HCT116 (cell line): ENCODE measurements around the gene CD34. TPM values are rescaled to one million over a fixed set of nuclear protein-coding genes. Genes with fewer than 3 reads are reported as not detected.

ENCODE experiments used
- ATAC-seq: fragments of 200-7000 bp; cut with Tn5 transposase; 2 replicates; pipeline ENCODE4 v1.9.1; 2020; ENCODE audit warnings: mild to moderate bottlenecking, moderate library complexity
- BruUV-seq: library from RNA; stranded (reverse); fragments of 400-500 nt; replicated peaks from 2 replicates; lab custom pipeline; 2021; lab: Mats Ljungman, UMichigan
- CTCF ChIA-PET: fragments of 300-600 bp; sonication (Branson Sonifier 250); formaldehyde crosslinking; loops from one replicate; lab custom pipeline; 2021; ENCODE audit warnings: antibody characterized with exemption; lab: Charles Lee
- POLR2A ChIA-PET: fragments of 300-600, 350-600 bp; sonication (Branson Sonifier 250); formaldehyde crosslinking; loops from one replicate; lab custom pipeline; 2021; ENCODE audit warnings: antibody characterized with exemption; lab: Charles Lee
- RAD21 ChIA-PET, 2 experiments: fragments of 300-600 bp; sonication (Branson Sonifier 250); formaldehyde crosslinking; loops; one replicate each; lab custom pipeline; 2023; ENCODE audit warnings: low total read pairs in 2 of 2; ENCODE audit not compliant: uncharacterized antibody in 2 of 2, unreplicated experiment in 2 of 2, low non-redundant PET in 1 of 2; lab: Charles Lee
- DNase-seq: peaks from one replicate; pipeline ENCODE4 v3.0.0-alpha.2; 2010; ENCODE audit warnings: low read depth, low spot score
- H2AFZ ChIP-seq: fragments of 200-600 bp; shearing (Covaris generic), sonication (generic); 2 replicates; pipeline ENCODE4 v1.6.1; 2017; ENCODE audit warnings: low read depth, mixed run types, mixed read lengths, antibody characterized with exemption, low read length; ENCODE audit not compliant: poor library complexity, severe bottlenecking
- H3K27ac ChIP-seq: 2 replicates; pipeline ENCODE4 v1.5.1; 2012; ENCODE audit warnings: low read depth, low read length
- H3K27me3 ChIP-seq: fragments of 200-600 bp; sonication (generic); 2 replicates; pipeline ENCODE4 v1.6.1; 2016; ENCODE audit warnings: mixed run types, low read length, mixed read lengths; ENCODE audit not compliant: insufficient read depth
- H3K36me3 ChIP-seq, 2 experiments: fragments of 200-500 bp in 1 of 2; fragments of 200-600 bp in 1 of 2; sonication (Bioruptor generic) in 1 of 2; sonication (generic) in 1 of 2; 2 replicates each; pipeline versions ENCODE4 v1.5.1 to v1.6.1; 2014 to 2016; ENCODE audit warnings: low read length in 2 of 2, inconsistent platforms in 1 of 2, mixed read lengths in 1 of 2, mixed run types in 1 of 2; ENCODE audit not compliant: insufficient read depth in 2 of 2, control insufficient read depth in 1 of 2
- H3K4me1 ChIP-seq, 2 experiments: fragments of 200-600 bp in 1 of 2; sonication (generic) in 1 of 2; 2 replicates each; pipeline versions ENCODE4 v1.5.1 to v1.6.1; 2012 to 2017; ENCODE audit warnings: low read length in 2 of 2, inconsistent platforms in 1 of 2, mild to moderate bottlenecking in 1 of 2, mixed read lengths in 1 of 2, mixed run types in 1 of 2, moderate library complexity in 1 of 2; ENCODE audit not compliant: insufficient read depth in 2 of 2, control insufficient read depth in 1 of 2
- H3K4me2 ChIP-seq: fragments of 200-600 bp; sonication (generic); 2 replicates; pipeline ENCODE4 v1.6.1; 2017; ENCODE audit warnings: mixed run types, low read length, mixed read lengths
- H3K4me3 ChIP-seq, 2 experiments: fragments of 200-600 bp in 1 of 2; sonication (generic) in 1 of 2; replicated peaks in 1 of 2; 2 replicates each; pipeline ENCODE4 v1.5.1; 2011 to 2016; ENCODE audit warnings: low read length in 2 of 2, control low read depth in 1 of 2, low read depth in 1 of 2, mild to moderate bottlenecking in 1 of 2, mixed read lengths in 1 of 2, mixed run types in 1 of 2
- H3K79me2 ChIP-seq: fragments of 200-600 bp; sonication (generic); 2 replicates; pipeline ENCODE4 v1.6.1; 2017; ENCODE audit warnings: mild to moderate bottlenecking, mixed run types, low read length, moderate library complexity, mixed read lengths; ENCODE audit not compliant: insufficient read depth
- H3K9ac ChIP-seq: fragments of 200-600 bp; sonication (generic); 2 replicates; pipeline ENCODE4 v1.6.1; 2016; ENCODE audit warnings: low read length, mixed read lengths
- H3K9me2 ChIP-seq: fragments of 200-600 bp; sonication (generic), shearing (Covaris generic); 2 replicates; pipeline ENCODE4 v1.6.1; 2017; ENCODE audit warnings: mixed run types, mild to moderate bottlenecking, moderate library complexity; ENCODE audit not compliant: insufficient read depth
- H3K9me3 ChIP-seq, 2 experiments: fragments of 200-500 bp in 1 of 2; fragments of 200-600 bp in 1 of 2; sonication (Bioruptor generic) in 1 of 2; sonication (generic) in 1 of 2; 2 replicates each; pipeline ENCODE4 v1.6.1; 2014 to 2017; ENCODE audit warnings: low read length in 2 of 2, mixed read lengths in 2 of 2, inconsistent platforms in 1 of 2, low read depth in 1 of 2, mild to moderate bottlenecking in 1 of 2, mixed run types in 1 of 2, moderate library complexity in 1 of 2; ENCODE audit not compliant: control insufficient read depth in 1 of 2, insufficient read depth in 1 of 2
- H4K20me1 ChIP-seq: fragments of 200-600 bp; sonication (generic), shearing (Covaris generic); 2 replicates; pipeline ENCODE4 v1.6.1; 2017; ENCODE audit warnings: mixed run types, mild to moderate bottlenecking, moderate library complexity; ENCODE audit not compliant: insufficient read depth
- CBX3 ChIP-seq: IDR thresholded peaks from 2 replicates; pipeline ENCODE4 v1.6.1; 2012; ENCODE audit warnings: low read depth
- CEBPB ChIP-seq: IDR thresholded peaks from 2 replicates; pipeline ENCODE4 v1.6.1; 2012; ENCODE audit warnings: low read depth
- EGR1 ChIP-seq: IDR thresholded peaks from 2 replicates; pipeline ENCODE4 v1.6.1; 2012; ENCODE audit warnings: low read depth
- ELF1 ChIP-seq: IDR thresholded peaks from 2 replicates; pipeline ENCODE4 v1.6.1; 2012; ENCODE audit warnings: low read depth, borderline replicate concordance
- EZH2 ChIP-seq: fragments of 200-600 bp; sonication (generic); IDR thresholded peaks from 2 replicates; pipeline ENCODE4 v1.6.1; 2017; ENCODE audit warnings: antibody characterized with exemption, mixed run types
- EZH2phosphoT487 ChIP-seq: fragments of 200-600 bp; IDR thresholded peaks from 2 replicates; pipeline ENCODE4 v1.6.1; 2018; ENCODE audit warnings: antibody characterized with exemption, borderline replicate concordance
- FOSL1 ChIP-seq: IDR thresholded peaks from 2 replicates; pipeline ENCODE4 v1.6.1; 2012; ENCODE audit warnings: low read depth
- POLR2A ChIP-seq: IDR thresholded peaks from 2 replicates; pipeline ENCODE4 v1.7.0; 2011; ENCODE audit warnings: borderline replicate concordance; ENCODE audit not compliant: insufficient read depth, insufficient read length; ENCODE audit errors: extremely low read depth
- POLR2AphosphoS5 ChIP-seq: IDR thresholded peaks from 2 replicates; pipeline ENCODE4 v1.6.1; 2011; ENCODE audit warnings: mild to moderate bottlenecking, low read depth, low read length, moderate library complexity
- RAD21 ChIP-seq: IDR thresholded peaks from 2 replicates; pipeline ENCODE4 v1.6.1; 2012; ENCODE audit warnings: low read depth, mild to moderate bottlenecking
- SIN3A ChIP-seq: IDR thresholded peaks from 2 replicates; pipeline ENCODE4 v1.6.1; 2012; ENCODE audit warnings: low read depth
- SP1 ChIP-seq: IDR thresholded peaks from 2 replicates; pipeline ENCODE4 v1.6.1; 2012; ENCODE audit warnings: low read depth
- SRF ChIP-seq: IDR thresholded peaks from 2 replicates; pipeline ENCODE4 v1.6.1; 2012; ENCODE audit warnings: low read depth
- TCF7L2 ChIP-seq: IDR thresholded peaks from 2 replicates; pipeline ENCODE4 v1.7.0; 2011; ENCODE audit warnings: borderline replicate concordance, inconsistent platforms; ENCODE audit not compliant: insufficient read depth, insufficient read length; ENCODE audit errors: extremely low read depth
- YY1 ChIP-seq: IDR thresholded peaks from 2 replicates; pipeline ENCODE4 v1.6.1; 2011; ENCODE audit warnings: low read length, low read depth, moderate library complexity, mild to moderate bottlenecking; ENCODE audit not compliant: insufficient replicate concordance; ENCODE audit errors: extremely low read depth
- ZFX ChIP-seq: fragments of 450-650 bp; IDR thresholded peaks from 2 replicates; pipeline ENCODE4 v1.6.1; 2017
- ZNF274 ChIP-seq: fragments of 200-500 bp; sonication (Bioruptor generic); IDR thresholded peaks from 2 replicates; pipeline ENCODE4 v1.6.1; 2014; ENCODE audit warnings: mild to moderate bottlenecking, low read depth, low read length, inconsistent platforms
- intact Hi-C: fragments of 100-400 bp; cut with micrococcal nuclease; formaldehyde crosslinking; loops from 2 replicates; pipeline ENCODE4 v1.10.0; 2022
- total RNA-seq: library from RNA; stranded (reverse); gene quantifications from one replicate; pipeline ENCODE4 v1.2.1, GENCODE V29; 2021; ENCODE audit not compliant: unreplicated experiment
- TF ChIP-seq, protein P1 (sequence below): IDR thresholded peaks from 2 replicates; pipeline ENCODE4 v1.6.1; 2012
- TF ChIP-seq, protein P2 (sequence below): IDR thresholded peaks from 2 replicates; pipeline ENCODE4 v1.6.1; 2012
- TF ChIP-seq, protein P3 (sequence below), 3 experiments: fragments of 200-600 bp in 1 of 3; sonication (generic) in 1 of 3; IDR thresholded peaks in 2 of 3; conservative IDR thresholded peaks in 1 of 3; 2 replicates each; pipeline ENCODE4 v1.5.1; 2012 to 2017; ENCODE audit warnings: low read depth in 2 of 3, low read length in 2 of 3, antibody characterized with exemption in 1 of 3, borderline replicate concordance in 1 of 3, control low read depth in 1 of 3, mild to moderate bottlenecking in 1 of 3, mixed read lengths in 1 of 3, mixed run types in 1 of 3, moderate library complexity in 1 of 3; ENCODE audit not compliant: insufficient read depth in 1 of 3
- TF ChIP-seq, protein P4 (sequence below): IDR thresholded peaks from 2 replicates; pipeline ENCODE4 v1.6.1; 2011; ENCODE audit warnings: mild to moderate bottlenecking, low read length, moderate library complexity; ENCODE audit not compliant: insufficient replicate concordance; ENCODE audit errors: extremely low read depth

Gene CD34
- total RNA-seq, 1 experiment from 2014 or later, result 0.07 TPM

DNA sequence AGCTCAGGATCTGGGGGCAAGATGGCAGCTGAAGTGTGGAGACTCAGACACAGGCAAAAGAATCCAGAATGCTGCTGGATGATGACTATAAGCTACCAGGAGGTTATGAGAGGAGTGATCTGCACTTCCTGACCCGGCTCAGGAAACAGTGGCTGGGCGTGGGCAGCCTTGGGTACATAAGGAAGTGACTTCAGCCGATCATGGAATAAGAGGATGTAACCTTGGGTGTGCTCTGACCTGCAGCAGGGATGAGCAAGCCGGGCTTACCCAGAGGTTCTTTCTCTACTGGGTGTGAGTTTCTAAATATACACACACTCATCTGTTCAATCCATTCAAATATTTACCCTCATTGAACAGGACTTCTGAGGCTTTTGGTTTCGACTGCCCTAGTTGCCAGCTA is 62.7 kb downstream of the CD34 start:
- no peaks in the 10 kb centered on the region for H3K9me3 ChIP-seq
- TF ChIP-seq SIN3A, result no peak
- TF ChIP-seq EGR1, result no peak
- TF ChIP-seq, protein P1, sequence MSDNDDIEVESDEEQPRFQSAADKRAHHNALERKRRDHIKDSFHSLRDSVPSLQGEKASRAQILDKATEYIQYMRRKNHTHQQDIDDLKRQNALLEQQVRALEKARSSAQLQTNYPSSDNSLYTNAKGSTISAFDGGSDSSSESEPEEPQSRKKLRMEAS, result no peak
- no peak for TF ChIP-seq ZFX
- no peak for TF ChIP-seq SRF
- TF ChIP-seq SP1, result peak; percentile 32; the same call in 1 of the 2 replicates
- no peak for TF ChIP-seq CEBPB
- TF ChIP-seq POLR2A, result no peak
- 0 out of 2 replicates have a peak, but pooled peaks have one; percentile 21 for TF ChIP-seq FOSL1
- TF ChIP-seq EZH2phosphoT487, result no peak
- no peak for TF ChIP-seq RAD21
- TF ChIP-seq ELF1, result 0 out of 2 replicates have a peak, but pooled peaks have one; percentile 28
- TF ChIP-seq, protein P2, sequence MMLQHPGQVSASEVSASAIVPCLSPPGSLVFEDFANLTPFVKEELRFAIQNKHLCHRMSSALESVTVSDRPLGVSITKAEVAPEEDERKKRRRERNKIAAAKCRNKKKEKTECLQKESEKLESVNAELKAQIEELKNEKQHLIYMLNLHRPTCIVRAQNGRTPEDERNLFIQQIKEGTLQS, result no peak
- no peak for TF ChIP-seq ZNF274
- no peak for TF ChIP-seq TCF7L2
- TF ChIP-seq CBX3, result no peak
- TF ChIP-seq POLR2AphosphoS5, result no peak
- TF ChIP-seq, protein P3, sequence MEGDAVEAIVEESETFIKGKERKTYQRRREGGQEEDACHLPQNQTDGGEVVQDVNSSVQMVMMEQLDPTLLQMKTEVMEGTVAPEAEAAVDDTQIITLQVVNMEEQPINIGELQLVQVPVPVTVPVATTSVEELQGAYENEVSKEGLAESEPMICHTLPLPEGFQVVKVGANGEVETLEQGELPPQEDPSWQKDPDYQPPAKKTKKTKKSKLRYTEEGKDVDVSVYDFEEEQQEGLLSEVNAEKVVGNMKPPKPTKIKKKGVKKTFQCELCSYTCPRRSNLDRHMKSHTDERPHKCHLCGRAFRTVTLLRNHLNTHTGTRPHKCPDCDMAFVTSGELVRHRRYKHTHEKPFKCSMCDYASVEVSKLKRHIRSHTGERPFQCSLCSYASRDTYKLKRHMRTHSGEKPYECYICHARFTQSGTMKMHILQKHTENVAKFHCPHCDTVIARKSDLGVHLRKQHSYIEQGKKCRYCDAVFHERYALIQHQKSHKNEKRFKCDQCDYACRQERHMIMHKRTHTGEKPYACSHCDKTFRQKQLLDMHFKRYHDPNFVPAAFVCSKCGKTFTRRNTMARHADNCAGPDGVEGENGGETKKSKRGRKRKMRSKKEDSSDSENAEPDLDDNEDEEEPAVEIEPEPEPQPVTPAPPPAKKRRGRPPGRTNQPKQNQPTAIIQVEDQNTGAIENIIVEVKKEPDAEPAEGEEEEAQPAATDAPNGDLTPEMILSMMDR (IDR thresholded peaks at IDR 0.05 in 2 of 3, conservative IDR thresholded peaks at IDR 0.05 in 1 of 3; ENCODE audit: borderline replicate concordance in 1 of 3, insufficient read depth in 1 of 3, low read depth in 2 of 3, low read length in 2 of 3), result no peak
- TF ChIP-seq, protein P4, sequence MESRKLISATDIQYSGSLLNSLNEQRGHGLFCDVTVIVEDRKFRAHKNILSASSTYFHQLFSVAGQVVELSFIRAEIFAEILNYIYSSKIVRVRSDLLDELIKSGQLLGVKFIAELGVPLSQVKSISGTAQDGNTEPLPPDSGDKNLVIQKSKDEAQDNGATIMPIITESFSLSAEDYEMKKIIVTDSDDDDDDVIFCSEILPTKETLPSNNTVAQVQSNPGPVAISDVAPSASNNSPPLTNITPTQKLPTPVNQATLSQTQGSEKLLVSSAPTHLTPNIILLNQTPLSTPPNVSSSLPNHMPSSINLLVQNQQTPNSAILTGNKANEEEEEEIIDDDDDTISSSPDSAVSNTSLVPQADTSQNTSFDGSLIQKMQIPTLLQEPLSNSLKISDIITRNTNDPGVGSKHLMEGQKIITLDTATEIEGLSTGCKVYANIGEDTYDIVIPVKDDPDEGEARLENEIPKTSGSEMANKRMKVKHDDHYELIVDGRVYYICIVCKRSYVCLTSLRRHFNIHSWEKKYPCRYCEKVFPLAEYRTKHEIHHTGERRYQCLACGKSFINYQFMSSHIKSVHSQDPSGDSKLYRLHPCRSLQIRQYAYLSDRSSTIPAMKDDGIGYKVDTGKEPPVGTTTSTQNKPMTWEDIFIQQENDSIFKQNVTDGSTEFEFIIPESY, result no peak
- TF ChIP-seq EZH2, result no peak
- no peak for TF ChIP-seq YY1

More for the DNA sequence above, 62.7 kb downstream of the CD34 start:
- Histone ChIP-seq H3K4me3 (no peak overlapping the region), H3K36me3 (0 out of 4 replicates have a peak, but pooled peaks cover 0 to 9% of the 10 kb centered on the region in 2 experiments), H2AFZ (no peak overlapping the region), H3K27me3 (no peaks in the 10 kb centered on the region), H3K4me2 (peak overlapping the region; percentile 52), H3K9me2 (no peaks in the 10 kb centered on the region), H3K79me2 (peaks cover 62% of the 10 kb centered on the region), H3K4me1 (peaks cover 0 to 14% of the 10 kb centered on the region in 2 experiments; a peak in 2 of 4 replicates), H3K9ac (no peak overlapping the region), H3K27ac (no peak overlapping the region), H4K20me1 (no peaks in the 10 kb centered on the region)
- intact Hi-C loops, result no loop called here
- CTCF ChIA-PET, result no interaction called here
- no TSS peak for BruUV-seq
- ATAC-seq, result peak; percentile 57
- DNase-seq, result no peak
- POLR2A ChIA-PET, result no interaction called here
- RAD21 ChIA-PET, result no interaction called here
